GM10266 (cell line): ENCODE results near the gene WDR91.

ENCODE experiments used
- DNase-seq: peaks from one replicate; pipeline ENCODE4 v3.0.0; 2012; ENCODE audit errors: extremely low spot score
- TF ChIP-seq, protein P1 (sequence below): IDR thresholded peaks from 2 replicates; pipeline ENCODE4 v1.5.1; 2012; ENCODE audit warnings: mild to moderate bottlenecking, low read depth; ENCODE audit not compliant: control insufficient read depth, insufficient read depth; ENCODE audit errors: missing control alignments

Gene WDR91

GRCh38 chr7:135183478-135183877 lies 27.8 kb downstream of the WDR91 start:
- TF ChIP-seq, protein P1, sequence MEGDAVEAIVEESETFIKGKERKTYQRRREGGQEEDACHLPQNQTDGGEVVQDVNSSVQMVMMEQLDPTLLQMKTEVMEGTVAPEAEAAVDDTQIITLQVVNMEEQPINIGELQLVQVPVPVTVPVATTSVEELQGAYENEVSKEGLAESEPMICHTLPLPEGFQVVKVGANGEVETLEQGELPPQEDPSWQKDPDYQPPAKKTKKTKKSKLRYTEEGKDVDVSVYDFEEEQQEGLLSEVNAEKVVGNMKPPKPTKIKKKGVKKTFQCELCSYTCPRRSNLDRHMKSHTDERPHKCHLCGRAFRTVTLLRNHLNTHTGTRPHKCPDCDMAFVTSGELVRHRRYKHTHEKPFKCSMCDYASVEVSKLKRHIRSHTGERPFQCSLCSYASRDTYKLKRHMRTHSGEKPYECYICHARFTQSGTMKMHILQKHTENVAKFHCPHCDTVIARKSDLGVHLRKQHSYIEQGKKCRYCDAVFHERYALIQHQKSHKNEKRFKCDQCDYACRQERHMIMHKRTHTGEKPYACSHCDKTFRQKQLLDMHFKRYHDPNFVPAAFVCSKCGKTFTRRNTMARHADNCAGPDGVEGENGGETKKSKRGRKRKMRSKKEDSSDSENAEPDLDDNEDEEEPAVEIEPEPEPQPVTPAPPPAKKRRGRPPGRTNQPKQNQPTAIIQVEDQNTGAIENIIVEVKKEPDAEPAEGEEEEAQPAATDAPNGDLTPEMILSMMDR: no peak
- DNase-seq: no peak

DNA sequence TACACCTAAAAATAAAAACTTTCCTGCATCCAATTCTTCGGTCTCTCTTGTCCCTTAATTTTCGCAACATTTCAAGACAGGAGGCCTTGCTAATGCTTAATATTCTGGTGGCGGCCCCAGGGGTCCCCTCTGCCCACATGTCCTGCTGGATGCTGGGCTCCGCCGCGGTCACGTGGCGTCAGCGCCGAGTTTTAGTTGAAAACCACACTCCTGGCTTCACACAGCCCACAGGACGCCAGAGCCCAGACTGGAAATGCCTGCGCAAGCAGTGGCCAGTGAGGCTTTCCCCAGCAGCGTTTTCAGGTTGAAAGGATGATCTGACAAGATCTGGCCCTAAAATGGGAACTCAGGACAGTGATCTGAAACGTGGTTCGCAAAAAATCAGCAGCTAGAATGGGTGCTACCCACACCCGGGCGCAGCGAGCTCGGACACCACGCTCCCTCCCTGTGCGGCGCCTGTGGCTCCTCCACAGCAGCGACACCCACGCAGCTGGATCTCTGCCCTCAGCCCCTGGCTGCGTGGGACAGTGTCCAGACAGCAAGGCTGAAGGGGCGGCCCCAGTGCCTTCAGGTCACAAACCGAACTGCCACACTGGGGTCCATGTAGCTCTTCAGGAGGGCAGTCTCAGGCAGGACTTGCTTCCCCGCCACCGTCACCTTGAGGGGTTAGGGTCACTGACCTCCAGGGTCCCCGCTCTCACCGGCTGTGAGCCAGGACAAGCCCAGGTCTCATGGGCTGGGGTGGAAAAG lies 29.2 kb downstream of the WDR91 start:
- DNase-seq: no peak
- TF ChIP-seq, protein P1: no peak

DNA sequence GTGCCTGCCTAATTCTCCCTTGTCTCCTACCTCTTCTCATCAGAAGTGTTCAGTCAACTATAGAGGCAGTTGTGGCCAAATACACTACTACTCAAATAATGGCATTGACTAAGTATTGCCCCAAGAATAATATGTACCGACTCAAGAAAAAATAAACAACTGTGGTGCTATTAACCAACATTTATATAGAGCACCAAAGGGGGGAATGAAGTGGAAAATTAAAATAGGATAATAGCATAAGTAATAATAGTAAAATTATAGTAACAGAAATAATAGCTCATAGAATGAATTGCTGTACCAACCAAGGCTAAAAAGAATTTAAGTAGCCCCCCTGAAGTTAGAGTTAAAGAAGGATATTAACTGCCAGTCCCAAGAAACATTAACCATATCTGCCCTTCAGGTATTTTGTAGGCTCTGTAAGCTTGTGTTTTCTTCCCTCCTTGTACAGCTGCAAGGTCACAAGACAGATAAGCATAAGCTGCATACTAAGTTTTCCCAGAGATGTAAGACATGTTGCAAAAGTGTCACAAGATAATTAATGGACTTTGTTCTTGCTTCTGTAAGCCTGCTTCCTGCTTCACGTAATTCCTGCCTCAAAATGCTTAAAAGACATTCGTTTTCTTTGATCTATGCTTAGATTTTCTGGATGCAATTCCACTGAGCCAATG lies 29.9 kb downstream of the WDR91 start:
- TF ChIP-seq, protein P1: no peak
- no peak for DNase-seq

DNA sequence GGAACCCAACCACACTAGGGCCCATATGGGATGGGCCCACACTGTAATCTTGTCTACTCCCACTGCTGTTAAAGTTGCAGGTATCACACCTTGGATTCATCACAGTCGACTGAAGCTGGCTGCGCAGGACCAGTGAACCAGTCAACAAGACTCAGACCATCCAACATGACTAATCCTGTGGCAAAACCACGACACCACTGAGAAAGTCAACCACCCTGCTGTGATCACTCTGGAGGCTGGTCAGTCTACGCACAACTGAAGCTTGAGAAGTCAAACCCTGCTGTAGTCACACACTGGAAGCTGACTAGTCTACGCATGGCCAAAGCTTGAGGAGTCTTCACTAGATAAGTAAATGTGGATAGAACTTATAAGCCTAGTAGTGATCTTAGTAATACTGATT lies 31.2 kb downstream of the WDR91 start:
- TF ChIP-seq, protein P1: no peak
- no peak for DNase-seq

DNA sequence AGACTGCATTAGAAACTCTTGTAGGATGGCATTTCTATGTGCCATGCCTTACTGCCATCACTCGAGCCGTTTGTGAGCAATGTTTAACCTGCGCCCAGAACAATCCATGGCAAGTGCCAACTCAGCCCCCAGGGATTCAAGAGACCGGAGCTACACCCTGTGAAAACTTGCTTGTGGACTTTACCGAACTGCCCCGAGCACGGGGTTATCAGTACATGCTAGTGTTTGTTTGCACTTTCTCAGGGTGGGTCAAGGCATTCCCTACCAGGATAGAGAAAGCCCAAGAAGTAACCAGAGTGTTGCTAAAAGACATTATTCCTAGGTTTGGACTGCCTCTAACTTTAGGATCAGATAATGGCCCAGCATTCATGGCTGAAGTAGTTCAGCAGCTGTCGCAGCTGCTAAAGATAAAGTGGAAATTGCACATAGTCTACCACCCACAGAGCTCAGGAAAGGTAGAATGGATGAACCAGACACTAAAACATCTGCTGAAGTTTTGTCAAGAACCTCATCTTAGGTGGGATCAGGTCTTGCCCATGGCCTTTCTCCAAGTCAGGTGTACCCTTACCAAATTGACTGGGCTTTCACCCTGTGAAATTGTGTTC lies 31.9 kb downstream of the WDR91 start:
- no peak for DNase-seq
- TF ChIP-seq, protein P1: no peak

DNA sequence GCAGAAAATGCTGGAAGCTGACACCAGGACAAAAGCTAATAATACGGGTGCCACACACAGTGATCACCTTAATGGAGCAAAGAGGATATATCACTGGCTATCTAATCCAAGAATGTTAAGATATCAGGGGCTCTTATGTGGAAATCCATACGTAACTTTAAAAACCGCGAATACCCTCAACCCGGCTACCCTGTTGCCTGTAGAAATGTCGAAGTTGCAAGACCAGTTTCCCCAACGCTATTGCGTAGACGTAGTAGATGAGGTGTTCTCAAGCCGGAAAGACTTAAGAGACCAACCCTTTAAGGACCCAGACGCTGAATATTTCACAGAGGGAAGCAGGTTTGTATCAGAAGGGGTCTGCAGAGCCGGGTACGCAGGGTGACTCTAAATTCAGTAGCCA lies 33.0 kb downstream of the WDR91 start:
- TF ChIP-seq, protein P1: no peak

More for the DNA sequence above, 33.0 kb downstream of the WDR91 start:
- DNase-seq: no peak
